HG03354 (cell line): ENCODE measurements around the gene ADAM23.
"Not testable (repeated sequence)": the region's sequence is repeated elsewhere in the genome, so short reads cannot be mapped to it uniquely, and the experiment has no call there.

Source experiments
- ATAC-seq: cut with Tn5 transposase; IDR thresholded peaks from one replicate; pipeline ENCODE4 v1.9.1; 2021; ENCODE audit warnings: mild to moderate bottlenecking; ENCODE audit not compliant: unreplicated experiment, poor library complexity, severe bottlenecking

Gene ADAM23, protein sequence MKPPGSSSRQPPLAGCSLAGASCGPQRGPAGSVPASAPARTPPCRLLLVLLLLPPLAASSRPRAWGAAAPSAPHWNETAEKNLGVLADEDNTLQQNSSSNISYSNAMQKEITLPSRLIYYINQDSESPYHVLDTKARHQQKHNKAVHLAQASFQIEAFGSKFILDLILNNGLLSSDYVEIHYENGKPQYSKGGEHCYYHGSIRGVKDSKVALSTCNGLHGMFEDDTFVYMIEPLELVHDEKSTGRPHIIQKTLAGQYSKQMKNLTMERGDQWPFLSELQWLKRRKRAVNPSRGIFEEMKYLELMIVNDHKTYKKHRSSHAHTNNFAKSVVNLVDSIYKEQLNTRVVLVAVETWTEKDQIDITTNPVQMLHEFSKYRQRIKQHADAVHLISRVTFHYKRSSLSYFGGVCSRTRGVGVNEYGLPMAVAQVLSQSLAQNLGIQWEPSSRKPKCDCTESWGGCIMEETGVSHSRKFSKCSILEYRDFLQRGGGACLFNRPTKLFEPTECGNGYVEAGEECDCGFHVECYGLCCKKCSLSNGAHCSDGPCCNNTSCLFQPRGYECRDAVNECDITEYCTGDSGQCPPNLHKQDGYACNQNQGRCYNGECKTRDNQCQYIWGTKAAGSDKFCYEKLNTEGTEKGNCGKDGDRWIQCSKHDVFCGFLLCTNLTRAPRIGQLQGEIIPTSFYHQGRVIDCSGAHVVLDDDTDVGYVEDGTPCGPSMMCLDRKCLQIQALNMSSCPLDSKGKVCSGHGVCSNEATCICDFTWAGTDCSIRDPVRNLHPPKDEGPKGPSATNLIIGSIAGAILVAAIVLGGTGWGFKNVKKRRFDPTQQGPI

DNA sequence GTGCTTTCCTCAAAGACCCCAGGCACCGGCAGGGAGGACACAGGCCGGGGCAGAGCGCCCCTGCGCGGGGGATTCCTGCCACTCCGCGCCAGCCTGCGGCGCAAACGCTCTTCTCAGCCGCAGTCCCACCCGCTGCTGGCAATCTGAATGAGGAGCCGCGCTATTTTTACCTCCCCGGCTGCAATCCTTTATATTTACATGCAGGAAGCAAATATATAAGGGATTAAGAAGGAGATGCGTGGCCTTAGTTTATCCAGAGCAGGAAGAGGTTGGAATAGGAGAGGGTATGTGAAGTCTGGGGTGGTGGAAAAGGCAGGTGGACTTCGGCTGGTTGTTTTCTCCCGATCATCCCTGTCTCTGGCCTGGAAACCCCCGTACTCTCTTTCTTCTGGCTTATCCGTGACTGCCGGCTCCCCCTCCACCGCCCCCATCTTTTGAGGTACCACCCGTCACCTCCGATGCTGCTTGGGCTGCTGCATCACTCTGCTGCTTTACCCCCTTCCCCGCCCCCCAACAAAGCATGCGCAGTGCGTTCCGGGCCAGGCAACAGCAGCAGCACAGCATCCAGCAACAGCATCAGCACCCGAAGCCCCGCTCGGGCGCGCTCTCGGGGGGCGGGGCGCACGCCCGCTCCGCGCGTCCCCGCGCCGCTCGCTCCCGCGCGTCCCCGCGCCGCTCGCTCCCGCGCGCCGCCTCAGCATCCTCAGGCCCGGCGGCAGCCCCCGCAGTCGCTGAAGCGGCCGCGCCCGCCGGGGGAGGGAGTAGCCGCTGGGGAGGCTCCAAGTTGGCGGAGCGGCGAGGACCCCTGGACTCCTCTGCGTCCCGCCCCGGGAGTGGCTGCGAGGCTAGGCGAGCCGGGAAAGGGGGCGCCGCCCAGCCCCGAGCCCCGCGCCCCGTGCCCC is at the start of gene ADAM23:
ADAM23 (plus strand) TSS at position 700 of the 902 bp plus-strand sequence. CDS start 335 bp downstream, outside the sequence.
- ATAC-seq, result peak; percentile 50

DNA sequence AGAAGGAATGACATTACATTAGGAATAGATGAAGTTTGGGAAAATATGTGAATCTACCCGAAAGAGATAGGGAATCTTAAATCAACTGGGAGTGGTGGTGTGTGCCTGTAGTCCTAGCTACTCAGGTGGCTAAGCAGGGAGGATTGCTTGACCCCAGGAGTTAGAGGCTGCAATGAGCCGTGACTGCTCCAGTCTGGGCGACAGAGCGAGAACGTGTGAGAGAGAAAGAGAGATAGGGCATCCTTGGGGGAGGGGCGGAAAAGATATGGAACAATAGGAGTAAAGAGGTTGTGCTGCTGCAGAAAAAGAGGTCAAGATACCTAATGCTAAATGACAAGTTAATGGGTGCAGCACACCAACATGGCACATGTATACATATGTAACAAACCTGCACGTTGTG is 47.1 kb upstream of the ADAM23 start:
- ATAC-seq, result no peak

DNA sequence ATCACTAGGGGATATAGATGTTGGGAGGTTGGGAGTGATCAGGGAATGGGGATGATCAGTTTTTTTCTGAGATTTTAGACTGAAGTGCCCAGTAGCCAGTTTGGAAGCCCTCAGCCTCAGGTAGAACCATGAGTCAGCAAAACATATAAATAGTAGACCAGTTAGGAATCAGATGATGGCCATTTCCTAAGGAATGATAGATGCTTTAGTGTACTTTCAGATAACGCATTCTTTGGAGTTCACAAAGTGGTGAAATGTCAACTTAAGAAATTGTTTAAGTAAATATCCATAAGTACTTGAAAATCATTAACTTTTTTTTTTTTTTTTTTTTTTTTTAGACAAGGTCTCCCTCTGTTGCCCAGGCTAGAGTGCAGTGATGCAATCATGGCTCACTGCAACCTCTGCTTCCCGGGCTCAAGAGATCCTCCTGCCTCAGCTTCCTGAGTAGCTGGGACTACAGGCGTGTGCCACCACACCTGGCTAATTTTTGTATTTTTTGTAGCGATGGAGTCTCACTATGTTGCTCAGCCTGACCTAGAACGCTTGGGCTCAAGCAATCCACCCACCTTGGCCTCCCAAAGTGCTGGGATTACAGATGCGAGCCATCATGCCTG is 40.3 kb upstream of the ADAM23 start:
- not testable (repeated sequence) for ATAC-seq

DNA sequence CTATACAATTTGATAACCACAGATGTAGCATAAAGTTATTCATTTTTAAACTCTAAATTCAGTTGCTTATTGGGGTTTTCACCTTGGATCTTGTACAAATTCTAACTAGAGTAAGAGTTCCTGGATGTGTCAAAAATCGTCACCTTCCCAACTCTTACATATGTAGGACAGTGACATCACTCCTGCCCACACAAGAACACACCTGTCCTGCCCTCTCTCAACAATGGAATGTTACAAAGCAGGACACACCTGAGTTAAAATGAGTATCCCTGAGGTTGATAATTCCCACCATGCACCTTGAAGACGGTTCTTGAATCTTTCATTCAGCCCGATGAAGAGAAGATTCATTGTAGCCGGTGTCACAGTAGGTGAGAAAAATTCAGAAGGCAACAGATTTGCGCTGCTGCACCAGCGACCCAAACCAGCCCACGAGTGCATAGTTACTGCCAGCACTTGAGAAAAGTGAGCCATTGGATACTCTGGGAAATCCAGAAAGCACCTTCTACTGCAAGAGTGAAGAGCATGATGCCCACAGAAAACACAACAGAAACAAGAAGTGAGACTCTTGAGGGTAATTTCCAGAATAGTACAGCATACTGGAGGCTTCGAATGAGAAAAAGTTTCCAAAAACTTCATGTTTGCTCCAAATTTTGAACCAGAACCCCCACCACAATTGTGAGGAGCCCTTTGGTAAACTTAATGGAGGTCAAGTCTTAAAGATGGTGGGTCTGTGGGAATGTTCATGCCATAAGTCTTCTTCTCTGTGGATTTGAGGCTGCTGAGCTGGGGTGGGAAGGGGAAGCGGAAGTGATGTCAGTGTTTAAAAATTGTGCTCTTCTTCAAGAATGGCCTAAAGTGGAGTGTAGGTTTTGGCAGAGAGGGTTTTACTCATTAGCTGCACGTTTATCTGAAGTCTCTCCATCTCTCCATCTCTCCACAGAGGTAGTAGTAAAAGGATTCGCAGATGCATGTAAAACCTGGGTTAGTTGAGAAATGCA is 34.7 kb upstream of the ADAM23 start:
- ATAC-seq, result no peak

DNA sequence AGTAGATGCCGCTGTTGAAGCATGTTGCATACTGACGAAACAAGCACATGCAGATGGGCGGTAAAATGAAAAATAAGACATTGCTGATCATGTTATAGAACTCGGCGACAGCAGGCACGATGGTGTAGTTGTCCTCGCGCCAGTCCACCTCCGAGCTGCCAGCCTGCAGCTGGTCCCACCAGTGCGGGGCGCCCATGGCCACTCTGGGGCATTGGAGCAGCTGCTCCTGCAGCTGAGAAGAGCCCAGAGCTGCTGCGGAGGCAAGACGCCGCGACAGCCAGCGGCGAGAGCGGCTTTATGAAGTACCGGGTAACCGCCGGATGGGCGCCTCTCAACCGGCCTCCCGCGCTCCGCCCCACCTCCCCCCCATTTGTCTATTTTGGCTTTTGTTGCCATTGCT is 32.6 kb upstream of the ADAM23 start:
- ATAC-seq, result no peak

DNA sequence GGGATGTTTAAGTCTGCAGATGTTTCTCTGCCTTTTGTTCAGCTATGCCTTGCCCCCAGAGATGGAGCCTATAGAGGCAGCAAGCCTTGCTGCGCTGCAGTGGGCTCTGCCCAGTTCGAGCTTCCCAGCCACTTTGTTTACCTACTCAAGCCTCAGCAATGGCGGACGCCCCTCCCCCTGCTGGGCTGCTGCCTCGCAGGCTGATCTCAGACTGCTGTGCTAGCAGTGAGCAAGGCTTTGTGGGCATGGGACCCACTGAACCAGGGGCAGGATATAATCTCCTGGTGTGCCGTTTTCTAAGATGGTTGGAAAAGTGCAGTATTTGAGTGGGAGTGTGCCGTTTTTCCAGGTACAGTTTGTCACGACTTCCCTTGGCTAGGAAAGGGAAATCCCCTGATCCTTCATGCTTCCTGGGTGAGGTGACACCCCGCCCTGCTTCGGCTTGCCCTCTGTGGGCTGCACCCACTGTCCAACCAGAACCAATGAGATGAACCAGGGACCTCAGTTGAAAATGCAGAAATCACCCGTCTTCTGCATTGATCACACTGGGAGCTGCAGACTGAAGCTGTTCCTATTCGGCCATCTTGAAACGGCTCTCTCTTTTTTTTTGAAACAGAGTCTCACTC is 27.6 kb upstream of the ADAM23 start:
- no peak for ATAC-seq

DNA sequence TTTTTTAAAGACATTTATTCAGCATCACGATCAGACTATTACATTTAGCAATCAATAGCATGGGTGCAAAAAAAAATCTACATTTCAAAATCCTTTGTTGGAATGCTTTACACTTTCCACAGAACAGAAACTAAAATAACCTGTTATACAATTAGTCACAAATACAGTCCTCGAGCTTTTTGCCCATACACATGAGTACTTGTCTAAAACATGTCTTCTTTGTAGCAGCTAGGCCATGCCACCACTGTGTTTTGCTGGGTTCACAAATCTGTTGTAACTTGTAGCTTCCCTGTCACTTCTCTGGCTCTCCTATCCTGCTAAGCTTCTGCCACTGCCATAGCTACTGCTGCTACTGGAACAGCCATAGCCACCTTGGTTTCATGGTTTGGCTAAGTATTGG is 24.4 kb upstream of the ADAM23 start:
- ATAC-seq, result no peak

DNA sequence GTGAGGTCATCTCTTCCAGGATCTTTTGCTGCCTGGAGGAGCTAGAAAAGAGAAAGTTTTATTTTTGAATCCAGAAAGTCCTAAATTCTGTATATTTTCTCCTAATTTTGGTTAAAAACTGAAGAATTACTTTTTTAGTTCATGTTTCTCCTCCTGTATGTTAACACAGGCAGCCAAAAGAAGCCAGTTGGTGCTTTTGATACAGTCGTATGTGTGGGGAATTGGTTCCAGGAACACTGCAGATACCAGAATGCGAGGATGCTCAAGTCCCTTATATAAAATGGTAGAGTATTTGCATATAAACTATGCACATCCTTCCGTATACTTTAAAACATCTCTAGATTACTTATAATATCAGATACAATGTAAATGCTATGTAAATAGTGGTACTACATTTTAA is 22.6 kb upstream of the ADAM23 start:
- ATAC-seq, result no peak

DNA sequence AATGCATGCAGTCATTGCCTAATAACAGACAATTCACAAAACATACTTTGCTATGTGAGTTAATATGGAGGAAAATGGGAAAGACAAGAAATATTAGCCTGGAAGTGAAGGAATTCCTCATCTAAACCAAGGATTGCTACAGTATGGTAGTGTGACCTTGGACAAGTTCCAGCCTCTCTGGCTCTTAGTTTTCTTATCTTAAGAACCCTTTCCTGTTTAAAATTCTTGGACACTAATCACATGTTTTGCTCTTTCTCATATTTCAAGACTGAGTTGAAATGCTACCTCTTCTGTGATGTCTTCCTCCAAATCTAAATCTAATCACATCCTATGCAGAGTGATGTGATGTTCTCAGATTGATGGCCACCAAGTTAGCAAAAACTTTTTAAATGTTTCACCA is 20.8 kb upstream of the ADAM23 start:
- no peak for ATAC-seq

DNA sequence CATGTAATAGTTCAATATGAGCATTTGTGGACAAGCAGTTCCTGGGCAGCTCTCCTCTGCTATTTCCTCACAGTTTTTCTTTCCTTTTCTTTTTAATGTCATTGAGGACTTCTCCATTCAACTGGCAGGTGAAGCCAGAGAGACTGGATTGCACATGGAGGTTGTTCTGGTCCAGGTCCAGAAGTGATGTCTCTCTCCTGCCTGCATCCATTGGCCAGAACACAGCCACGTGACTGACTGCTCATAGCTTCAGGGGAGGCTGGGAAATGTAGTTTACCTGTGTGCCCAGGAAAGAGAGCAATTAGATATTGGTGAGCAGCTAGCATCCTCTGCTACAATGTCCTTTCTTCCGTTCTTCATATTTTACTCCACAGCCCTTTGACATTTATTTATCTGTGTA is 20.2 kb upstream of the ADAM23 start:
- ATAC-seq, result peak; percentile 75

DNA sequence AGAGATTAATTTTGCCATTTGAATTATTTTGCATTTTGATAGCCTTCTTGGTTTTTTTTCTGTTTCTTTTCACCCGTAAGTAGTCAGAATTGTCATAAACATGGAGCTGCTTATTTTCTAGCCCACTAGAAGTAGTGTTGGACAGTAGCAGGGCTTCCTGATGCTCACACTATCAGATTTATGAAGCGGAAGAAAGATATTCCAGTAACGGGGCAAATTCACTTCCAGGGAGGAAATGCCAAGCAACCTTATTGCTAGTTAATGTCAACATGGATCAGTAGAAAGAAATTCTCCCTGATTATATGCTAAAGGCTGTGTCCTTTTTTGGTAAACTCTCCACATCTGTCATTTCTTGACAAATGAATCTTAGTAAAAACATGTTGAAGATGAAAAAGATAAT is 19.2 kb upstream of the ADAM23 start:
- ATAC-seq, result no peak

DNA sequence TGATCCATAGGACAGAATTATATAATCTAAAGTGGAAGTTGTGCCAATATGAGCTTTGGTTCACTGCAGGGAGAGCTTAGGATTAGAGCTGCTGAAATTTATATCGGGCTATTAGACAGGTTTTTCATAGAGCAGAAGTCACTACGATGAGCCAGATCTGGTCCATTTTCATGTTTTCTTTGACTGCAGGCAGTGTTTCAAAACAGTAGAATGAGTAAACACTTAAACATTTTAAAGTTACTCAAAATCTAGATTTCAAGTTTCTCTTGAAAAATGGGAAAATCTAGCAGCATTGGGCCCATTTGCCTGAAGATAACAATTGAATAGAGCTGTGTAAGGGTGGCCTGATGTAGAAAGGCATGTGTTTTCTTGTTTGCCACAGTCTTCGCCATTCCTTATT is 14.5 kb upstream of the ADAM23 start:
- no peak for ATAC-seq

DNA sequence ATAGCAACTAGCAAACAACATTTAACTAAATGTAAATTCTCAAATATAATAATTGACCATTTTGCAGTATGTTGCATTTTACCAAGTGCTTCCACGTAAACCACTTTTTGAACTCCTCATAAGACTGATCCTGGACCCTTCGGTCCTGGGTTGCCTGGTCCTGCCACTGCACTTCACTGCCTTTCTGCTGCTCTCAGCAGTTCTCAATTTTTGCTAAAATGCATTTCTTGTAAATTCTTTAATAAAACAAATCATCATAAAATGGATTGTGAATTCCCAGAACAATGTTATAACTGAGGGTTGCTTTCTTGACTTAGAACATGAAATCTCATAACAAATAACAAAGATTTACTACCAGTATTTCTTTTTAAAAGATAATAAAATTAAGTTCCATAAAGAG is 12.9 kb upstream of the ADAM23 start:
- ATAC-seq, result no peak

DNA sequence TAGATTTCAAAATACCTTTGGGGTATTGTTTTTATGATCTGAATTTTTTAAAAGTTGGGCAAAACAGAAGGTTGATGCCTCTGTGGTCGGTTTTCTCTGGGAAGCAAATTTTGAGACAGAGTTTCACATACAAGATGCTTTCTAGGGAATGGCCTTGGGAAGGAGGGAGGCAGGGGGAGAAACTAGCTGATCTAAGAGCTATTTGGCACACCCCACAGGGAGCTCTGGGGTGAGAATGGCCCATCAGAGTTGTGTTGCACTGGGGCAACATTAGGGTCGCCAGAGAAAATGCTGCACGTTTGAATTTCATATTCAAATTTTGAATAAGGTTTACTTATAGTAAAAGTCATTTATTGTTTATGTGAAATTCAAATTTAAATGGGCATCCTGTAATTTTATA is 11.9 kb upstream of the ADAM23 start:
- ATAC-seq, result no peak

DNA sequence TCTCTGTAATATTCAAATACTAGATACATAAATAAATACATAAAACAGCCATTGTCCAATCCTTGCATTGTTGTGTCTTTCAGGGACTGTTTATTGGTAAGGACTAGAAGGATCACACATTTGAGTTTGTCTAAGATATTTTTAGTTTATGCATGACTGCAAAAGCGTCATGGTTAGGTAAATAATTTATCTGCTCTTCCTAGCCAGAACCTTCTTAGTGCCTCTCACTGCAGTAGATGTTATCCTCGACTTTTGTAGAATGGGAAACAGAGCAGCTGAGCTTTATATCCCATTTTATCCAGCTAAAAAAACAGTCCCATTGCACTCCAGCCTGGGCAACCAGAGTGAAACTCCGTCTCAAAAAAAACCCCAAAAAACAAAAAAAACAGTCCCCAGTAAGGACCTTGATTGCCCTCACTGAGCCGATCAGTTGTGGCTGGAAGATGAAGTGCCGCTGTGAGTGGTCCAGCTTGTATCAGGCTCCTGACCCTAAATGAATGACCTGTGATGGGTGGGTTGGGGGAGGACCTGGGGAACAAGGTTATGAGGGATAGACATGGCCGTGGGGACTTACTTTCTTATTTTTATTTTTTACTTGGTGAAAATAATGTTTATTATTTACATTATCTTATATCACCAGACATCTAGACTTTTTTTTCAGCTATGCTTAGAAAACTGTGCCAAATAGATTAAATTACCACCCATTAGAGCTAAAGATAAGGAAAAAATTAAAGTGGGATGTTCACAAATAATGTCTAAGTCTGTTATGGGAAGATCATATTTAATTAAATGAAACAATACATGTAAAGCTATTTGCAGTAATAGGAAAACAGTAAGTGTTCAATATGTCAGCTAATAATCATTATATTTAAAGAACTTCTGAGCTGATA is 10.9 kb upstream of the ADAM23 start:
- ATAC-seq, result no peak

DNA sequence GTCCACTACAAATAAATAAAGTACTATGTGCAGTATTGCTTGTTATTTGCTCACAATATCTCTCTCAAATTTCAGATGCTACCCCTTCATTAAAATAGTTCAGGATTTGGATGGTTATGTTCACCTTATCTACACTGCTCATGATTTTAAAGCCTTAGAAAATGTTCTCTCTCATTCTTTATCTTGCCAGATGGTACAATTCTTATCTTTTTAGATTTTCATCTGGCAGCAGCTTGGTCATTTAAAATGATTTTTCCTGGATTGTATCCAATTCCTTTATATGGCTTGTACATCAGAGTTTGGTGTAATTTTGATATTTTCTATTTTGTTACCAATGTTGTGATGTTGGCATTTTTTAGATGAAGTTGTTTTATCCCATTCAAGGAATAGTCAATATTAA is 10.1 kb upstream of the ADAM23 start:
- ATAC-seq, result no peak

DNA sequence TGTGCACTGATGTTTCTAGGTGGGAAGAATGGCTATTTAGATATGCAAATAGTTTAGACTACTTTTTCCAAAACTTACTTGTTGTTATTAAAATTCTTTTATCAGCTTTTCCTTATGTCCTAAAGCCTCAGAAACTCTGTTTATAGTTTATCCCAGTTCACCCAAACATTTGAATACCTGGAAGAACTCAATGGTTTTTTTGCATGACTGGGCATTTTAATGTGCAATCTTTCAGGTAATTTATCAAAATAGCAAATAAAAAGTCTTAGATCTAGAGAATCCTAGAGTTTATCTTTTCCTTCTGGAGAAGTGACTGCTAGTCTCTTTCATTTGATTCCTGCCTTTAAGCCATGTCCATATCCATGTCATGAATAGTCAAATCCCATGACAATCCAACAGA is 9.6 kb upstream of the ADAM23 start:
- ATAC-seq, result no peak
